Transverse colon (tissue), 3 donors: ENCODE results near the gene ALK.

Source experiments
- EP300 ChIP-seq: sonication (generic); formaldehyde crosslinking; IDR thresholded peaks from one replicate; pipeline ENCODE4 v1.6.1; 2017; ENCODE audit warnings: antibody characterized with exemption, low read depth
- POLR2A ChIP-seq: fragments of 450-650 bp; IDR thresholded peaks from one replicate; pipeline ENCODE4 v1.6.1; 2016; ENCODE audit warnings: antibody characterized with exemption, mild to moderate bottlenecking, moderate library complexity
- TF ChIP-seq, protein P1 (sequence below), 5 experiments: fragments of 200-600 bp in 3 of 5; fragments of 450-650 bp in 2 of 5; sonication (generic) in 3 of 5; IDR thresholded peaks; 1 replicate in 2 of 5; 2 replicates in 3 of 5; pipeline ENCODE4 v1.5.1; 2016 to 2017; ENCODE audit warnings: antibody characterized with exemption in 5 of 5, inconsistent platforms in 3 of 5, mild to moderate bottlenecking in 2 of 5, moderate library complexity in 1 of 5

DNA sequence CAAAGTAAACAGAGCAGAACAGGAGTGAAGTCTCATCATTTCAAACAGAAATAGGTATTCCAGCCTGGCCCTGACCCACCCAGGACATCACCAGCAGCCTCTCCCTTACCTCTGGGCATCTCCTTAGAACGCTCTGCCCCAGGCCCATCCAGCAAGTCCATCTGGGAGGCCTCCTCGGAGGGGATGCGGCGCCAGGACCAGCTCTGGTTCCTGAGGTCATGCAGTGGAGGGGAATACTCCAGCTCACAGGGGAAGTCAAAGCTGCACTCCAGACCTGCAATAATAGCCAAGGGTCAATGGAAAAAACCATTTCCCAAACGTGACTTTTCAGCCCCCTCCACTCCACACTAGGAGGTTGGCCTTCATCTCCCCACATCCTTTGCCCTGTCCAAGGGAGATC lies 226.6 kb downstream of the ALK start:
- TF ChIP-seq, protein P1, sequence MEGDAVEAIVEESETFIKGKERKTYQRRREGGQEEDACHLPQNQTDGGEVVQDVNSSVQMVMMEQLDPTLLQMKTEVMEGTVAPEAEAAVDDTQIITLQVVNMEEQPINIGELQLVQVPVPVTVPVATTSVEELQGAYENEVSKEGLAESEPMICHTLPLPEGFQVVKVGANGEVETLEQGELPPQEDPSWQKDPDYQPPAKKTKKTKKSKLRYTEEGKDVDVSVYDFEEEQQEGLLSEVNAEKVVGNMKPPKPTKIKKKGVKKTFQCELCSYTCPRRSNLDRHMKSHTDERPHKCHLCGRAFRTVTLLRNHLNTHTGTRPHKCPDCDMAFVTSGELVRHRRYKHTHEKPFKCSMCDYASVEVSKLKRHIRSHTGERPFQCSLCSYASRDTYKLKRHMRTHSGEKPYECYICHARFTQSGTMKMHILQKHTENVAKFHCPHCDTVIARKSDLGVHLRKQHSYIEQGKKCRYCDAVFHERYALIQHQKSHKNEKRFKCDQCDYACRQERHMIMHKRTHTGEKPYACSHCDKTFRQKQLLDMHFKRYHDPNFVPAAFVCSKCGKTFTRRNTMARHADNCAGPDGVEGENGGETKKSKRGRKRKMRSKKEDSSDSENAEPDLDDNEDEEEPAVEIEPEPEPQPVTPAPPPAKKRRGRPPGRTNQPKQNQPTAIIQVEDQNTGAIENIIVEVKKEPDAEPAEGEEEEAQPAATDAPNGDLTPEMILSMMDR (IDR thresholded peaks at IDR 0.05): no peak
- no peak for TF ChIP-seq EP300
- TF ChIP-seq POLR2A: no peak
